Suprapubic skin (tissue), 4 donors: ENCODE measurements around the gene CALR3.

ENCODE experiments used
- POLR2A ChIP-seq, 2 donors: fragments of 450-650 bp; IDR thresholded peaks; one replicate each; pipeline ENCODE4 v1.6.1; 2017; ENCODE audit warnings: antibody characterized with exemption in 2 of 2, mild to moderate bottlenecking in 2 of 2, moderate library complexity in 2 of 2
- POLR2AphosphoS5 ChIP-seq, 3 donors: sonication (generic); formaldehyde crosslinking; IDR thresholded peaks; one replicate each; pipeline ENCODE4 v1.6.1; 2017; ENCODE audit warnings: antibody characterized with exemption in 3 of 3
- TF ChIP-seq, protein P1 (sequence below), 2 donors: fragments of 200-600 bp in 1 of 2; fragments of 450-650 bp in 1 of 2; sonication (generic) in 1 of 2; IDR thresholded peaks; one replicate each; pipeline ENCODE4 v1.5.1; 2016 to 2019; ENCODE audit warnings: antibody characterized with exemption in 2 of 2, mild to moderate bottlenecking in 1 of 2, moderate library complexity in 1 of 2

DNA sequence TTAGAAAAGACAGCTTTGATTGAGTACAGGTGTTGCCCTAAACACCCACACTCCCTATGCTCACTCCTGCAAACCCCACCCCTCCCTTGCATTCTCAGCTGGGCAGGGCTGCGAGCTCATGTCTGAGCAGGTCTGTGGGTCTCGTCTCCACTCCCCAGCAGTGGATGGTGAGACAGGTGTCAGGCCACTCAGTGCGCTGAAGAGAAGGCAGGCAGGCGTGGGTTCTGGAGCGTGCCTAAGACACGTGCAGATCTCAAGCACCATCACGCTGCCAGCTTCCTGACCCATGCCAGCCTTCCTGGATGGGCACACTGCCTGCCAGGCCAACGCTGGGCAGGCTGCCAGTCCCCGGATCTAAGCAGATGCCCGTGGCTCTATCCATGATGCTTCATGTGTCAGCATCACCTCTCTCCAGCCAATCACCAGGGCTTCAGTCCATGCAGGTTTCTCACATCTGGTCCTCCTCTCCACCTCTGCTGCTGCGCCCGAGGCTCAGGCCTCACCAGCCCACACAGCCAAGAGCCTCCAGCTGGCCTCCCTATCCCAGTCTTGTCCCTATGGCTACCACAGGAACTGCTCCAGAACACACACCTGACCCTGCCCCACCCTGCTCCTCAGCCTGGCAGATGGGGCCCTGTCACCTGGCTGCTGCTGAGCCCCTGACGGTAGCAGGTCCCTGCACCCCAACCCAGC lies 66.8 kb downstream of the CALR3 start:
- TF ChIP-seq, protein P1, sequence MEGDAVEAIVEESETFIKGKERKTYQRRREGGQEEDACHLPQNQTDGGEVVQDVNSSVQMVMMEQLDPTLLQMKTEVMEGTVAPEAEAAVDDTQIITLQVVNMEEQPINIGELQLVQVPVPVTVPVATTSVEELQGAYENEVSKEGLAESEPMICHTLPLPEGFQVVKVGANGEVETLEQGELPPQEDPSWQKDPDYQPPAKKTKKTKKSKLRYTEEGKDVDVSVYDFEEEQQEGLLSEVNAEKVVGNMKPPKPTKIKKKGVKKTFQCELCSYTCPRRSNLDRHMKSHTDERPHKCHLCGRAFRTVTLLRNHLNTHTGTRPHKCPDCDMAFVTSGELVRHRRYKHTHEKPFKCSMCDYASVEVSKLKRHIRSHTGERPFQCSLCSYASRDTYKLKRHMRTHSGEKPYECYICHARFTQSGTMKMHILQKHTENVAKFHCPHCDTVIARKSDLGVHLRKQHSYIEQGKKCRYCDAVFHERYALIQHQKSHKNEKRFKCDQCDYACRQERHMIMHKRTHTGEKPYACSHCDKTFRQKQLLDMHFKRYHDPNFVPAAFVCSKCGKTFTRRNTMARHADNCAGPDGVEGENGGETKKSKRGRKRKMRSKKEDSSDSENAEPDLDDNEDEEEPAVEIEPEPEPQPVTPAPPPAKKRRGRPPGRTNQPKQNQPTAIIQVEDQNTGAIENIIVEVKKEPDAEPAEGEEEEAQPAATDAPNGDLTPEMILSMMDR (IDR thresholded peaks at IDR 0.05), result no peak
- TF ChIP-seq POLR2A (IDR thresholded peaks at IDR 0.05), result no peak
- no peak for TF ChIP-seq POLR2AphosphoS5 (IDR thresholded peaks at IDR 0.05)
